COLO668 (cell line): ENCODE measurements around the gene DNMT1.

Experiments used
- DNase-seq: peaks from one replicate; lab custom pipeline; 2025; ENCODE audit not compliant: unreplicated experiment; lab: John Stamatoyannopoulos, UW

DNMT1 gene

DNA sequence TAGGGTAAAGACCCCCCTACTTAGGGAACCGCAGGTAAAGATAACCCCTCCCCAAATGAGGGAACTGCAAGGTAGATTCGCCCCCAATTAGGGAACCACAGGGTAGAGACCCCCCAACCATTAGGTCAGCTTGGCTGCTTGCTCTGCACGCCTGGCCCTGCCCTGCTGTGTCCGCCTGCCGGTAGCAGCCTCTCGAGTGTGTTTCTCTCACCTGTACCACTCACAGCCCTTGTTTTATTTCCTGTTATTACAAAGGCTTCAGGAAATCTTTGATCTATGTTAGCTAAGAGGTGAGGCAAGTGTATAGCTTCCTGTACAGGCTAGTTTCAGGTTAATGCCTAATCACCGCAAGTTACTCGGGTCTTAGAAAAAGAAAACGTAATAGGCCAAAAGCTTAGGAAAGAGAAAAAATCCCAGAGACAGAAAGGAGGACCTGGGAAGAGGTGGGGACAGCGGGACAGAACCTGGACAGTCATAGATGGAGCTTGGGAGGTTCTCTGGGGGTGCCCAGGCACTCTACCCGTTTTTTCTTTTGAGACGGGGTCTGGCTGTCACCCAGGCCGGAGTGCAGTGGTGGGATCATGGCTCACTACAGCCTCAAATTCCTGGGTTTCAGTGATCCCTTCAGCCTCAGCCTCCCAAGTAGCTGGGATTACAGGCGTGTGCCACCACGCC, 51.9 kb downstream of the DNMT1 start:
- no peak for DNase-seq

DNA sequence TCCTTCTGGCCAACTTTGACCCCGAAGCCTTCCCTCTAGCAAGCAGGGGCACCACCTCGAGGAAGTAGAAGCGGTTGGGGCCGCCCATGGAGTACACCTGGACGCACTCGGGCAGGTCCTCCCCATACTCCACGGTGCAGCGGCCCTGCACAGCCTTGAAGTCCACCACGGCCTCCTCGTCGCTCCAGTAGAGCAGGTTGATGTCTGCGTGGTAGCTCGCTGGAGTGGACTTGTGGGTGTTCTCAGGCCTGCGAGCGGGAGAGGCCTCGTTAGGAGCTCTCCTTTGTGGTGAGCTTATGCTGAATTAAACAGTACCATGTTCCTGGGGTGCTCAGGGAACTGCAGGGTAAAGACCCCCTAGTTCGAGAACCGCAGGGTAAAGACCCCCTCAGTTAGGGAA, 52.8 kb downstream of the DNMT1 start:
- DNase-seq: no peak

DNA sequence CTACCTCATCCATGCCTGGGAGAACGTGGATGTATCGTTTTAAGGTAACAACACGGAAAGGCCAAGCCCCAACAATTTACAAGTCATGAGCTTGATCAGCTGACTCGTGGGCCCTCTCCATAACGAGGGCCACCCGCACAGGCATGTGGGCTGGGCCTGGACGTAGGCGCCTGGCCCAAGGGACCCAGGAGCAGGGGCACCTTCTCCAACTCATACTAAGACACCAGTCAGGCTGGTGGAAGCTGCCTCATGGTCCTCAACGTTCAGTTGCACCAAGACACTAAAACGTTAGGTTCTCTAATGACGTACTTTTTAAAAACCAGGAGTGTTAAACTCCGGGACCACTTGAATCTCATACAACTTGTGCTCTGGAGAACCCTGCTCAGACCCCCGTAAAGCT, 53.3 kb downstream of the DNMT1 start:
- no peak for DNase-seq

DNA sequence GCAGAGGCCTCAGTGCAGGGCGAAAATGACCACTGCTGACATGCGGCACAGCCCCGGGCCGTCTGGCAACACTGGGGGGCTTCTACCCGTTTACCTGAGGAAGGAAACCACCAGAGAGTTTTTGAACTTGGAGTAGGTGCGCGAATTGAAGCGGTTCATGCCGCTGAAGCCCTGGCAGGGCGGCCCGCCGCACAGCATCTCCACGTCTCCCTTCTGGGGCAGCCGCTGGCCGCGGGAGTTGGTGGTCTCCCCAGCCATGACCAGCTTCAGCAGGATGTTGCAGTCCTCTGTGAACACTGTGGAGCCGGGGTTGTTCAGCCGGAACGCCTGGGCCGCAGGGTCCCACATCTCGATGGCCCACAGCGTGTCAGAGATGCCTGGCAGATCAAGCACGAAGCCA, 54.8 kb downstream of the DNMT1 start:
- DNase-seq: no peak

DNA sequence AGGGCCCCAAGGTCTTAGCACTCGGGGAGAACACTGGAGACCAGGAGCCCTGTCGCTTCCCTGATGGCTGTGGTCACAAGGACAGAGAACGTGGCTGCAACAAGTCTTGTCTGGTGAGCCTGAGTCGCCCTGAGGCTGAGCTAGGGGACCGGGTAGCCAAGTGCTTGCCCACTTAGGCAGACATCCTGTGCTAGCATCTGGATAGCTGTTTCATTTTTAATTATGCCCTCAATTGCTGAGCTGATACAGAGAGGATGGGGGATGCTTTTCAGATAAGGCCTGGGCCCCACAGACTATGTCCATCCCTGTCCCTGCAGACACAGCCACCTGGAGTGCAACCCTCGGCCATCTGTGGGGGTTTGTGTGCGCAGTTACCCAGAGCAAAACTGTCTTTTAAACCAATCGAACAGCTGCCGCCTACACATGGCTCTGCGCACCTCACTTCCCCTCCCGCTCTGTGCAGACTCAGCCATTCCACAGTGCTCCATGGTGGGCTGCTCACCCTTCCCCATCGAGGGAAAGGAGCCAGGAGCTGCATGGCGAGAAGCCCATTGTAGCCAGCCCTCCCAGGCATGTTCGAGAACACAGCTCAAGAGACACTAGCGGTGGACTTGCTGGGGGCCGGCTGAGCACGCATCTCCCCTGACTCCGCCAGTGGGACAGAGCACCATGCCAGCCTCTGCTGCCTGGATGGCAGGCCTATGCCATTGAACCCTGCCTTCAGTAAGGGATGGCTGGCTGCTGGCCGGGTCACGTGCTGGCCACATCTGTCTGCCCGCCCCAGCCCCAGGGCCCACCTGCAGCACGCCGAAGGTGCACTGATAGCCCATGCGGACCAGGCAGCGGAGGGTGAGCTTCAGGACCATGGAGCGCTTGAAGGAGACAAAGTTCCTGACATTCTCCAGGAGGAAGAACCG, 55.6 kb downstream of the DNMT1 start:
- DNase-seq: no peak

DNA sequence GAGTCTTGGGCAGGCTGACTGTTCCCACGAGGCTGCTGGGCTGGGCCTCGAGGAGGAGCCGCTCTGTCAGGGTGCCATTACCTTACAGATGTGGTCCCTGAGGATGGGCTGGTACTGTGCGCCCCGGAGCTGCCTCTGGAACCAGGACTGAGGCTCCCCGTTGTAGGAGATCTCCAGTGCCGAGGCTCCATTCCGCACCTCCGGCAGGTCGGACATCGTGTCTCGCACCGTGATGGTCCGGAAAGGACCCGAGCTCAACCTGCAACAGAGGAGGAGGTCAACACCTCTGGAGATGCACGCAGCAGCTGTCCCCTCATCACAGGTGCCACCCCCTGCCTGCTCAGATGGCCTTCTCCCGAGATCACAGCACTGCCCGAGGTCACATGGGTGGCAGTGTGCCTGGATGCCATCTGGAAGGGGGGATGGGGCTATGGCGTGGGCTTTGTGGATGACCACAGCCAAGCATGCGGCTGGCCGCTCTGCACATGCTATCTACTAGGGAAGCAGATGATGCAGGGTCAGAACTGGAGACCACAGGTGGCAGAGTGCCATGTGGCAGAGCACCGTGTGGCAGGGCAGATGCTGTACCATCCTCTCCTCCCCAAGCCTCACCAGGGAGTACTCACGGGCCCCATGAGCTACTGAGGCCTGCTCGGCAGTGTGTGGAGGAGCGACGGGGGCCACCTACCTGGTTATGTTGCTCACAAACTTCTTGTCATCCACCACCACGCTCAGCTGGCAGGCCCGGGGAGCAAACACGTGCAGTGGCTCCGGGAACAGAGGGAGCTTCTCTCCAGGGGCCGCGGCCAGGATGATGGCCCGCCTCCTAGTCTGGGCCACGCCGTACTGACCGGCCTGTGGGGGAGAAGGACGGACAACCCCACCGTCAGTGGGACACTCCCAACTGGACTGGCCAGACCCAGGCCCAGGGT, 56.7 kb downstream of the DNMT1 start:
- DNase-seq: no peak

DNA sequence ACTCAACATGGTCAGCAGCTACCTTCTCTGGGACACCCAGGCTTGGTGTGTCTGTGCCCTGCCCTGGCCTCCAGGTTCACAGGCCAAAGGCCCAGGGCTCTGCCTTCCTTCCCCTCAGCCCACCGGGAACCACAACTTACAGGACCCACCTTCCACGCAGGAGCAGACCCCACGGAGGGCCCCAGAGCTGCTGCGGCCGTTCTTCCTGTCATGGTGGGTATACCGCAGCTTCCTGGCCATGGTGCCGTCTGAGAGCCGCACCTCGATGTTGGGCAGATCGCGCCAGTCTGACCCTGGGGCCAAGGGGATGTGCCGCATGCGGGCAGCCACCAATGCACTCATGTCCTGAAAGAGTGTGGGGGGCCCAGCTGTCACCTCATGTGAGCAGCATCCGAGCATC, 57.8 kb downstream of the DNMT1 start:
- no peak for DNase-seq

DNA sequence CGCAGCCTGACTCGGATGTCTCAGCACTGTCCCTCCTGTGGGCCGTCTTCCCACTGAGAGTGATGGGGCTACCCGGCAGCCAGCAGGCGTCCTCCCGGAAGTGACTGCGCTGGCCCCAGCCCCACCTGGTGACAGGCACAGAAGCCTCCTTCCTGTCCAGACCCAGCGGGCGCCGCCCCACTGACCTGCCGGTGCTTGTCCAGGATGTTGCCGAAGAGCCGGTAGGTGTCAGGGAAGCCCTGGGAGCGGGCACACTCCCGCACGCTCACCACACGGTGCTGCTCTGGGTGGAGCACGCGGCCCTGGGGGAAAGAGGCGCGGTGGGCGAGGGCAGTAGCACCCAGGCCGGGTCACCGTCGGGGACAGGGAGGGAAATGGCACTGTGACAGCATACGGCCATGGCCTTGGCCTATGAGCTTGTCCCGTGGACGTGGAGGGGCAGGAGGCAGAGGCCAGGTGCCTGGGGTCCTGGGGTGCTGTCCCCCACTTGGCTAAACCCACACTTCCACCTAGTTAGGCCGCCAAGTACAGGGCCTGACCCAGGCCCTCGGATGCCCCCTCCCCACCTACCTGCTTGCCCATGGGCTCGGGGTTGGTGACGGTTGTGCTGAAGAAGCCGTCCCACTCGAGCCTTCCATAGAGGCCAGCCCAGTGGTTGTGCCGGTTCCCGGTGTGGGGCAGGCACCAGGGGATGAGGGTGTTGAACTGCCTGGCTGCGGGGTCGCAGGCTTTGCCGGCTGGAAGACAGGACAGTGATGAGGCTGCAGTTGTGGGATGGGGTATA, 59.0 kb downstream of the DNMT1 start:
- DNase-seq: no peak

DNA sequence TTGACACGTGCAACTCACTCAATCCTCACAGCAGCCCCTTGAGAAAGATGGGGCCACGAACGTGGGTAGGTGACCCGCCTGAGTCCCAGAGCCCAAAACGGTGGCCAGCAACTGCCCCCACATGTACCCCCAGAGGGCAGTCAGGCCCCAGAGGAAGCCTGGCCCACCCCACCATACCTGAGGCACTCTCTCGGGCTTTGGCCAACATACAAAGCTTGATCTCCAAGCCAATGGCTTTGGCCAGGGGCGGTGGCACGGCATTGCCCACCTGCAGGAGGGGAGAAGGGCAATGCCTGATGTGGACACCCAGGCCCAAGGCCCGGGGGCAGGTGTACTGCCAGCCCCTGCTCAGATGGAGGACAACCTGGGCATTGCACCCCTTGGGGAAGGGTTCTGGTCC, 60.7 kb downstream of the DNMT1 start:
- no peak for DNase-seq

DNA sequence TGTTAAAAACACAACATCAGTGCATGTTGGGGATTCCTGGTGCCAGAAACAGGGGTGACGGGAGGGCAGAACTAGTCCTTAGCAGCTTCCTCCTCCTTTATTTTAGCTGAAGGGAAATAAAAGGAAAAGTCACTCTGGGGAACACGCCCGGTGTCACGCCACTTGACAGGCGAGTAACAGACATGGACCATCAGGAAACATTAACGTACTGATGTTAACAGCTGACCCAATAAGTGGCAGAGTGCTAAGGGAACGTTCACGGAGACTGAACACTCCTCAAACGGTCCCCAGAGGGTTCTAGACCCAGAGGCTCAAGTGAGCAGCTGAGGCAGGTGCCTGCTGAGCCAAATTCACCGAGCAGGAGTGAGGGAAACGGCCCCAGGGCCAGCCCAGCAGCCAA, 61.2 kb downstream of the DNMT1 start:
- no peak for DNase-seq

DNA sequence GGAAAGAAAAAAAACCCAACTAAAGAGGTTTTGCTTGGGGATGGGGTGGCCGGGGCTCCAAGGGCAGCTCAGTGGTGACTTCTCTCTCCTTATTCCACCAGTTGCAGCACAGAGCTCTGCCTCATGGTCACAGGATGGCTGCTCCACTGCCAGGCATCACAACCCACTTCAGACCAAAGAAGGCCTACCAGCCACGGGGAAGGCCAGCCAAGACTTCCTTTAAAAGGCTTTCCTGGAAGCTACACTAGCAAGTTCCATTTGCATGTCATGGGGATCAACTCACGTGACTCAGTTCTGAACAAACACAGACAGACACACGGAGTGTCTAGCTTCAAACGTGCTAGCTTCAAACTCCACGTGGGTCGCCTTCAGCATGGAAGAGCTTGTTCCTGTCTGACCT, 61.8 kb downstream of the DNMT1 start:
- DNase-seq: no peak

DNA sequence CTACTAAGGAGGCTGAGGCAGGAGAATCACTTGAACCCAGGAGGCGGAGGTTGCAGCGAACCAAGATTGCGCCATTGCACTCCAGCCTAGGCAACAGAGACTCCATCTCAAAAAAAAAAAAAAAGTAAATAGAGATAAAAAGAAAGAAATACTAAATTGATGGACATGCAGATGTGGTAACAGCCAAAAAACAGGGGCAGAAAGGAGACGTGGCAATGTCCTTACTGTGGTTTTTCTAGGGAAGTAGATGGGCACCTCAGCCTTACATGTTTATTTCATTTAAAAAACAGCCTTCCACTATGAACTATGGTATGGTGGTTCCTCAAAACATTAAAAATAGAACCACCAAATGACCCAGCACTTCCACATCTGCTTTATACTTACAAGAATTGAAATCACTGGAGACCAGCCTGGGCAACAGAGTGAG, 68.5 kb downstream of the DNMT1 start:
- DNase-seq: no peak

DNA sequence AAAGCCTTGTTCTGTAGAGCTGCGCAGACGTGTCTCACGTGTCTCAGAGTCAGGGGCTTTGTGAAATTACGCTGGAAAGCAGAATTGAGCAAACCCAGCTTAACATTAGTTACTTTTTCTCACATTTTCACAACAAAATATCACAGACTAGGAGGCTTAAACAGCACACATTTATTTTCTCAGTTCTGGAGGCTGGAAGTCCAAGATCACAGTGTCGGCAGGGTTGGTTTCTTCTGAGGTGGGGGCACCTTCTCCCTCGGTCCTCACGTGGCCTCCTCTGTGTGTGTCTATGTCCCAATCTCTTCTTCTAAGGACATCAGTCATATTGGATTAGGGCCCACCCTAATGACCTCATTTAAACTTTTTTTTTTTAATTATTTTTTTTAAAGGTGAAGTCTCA, 70.3 kb downstream of the DNMT1 start:
- DNase-seq: no peak

DNA sequence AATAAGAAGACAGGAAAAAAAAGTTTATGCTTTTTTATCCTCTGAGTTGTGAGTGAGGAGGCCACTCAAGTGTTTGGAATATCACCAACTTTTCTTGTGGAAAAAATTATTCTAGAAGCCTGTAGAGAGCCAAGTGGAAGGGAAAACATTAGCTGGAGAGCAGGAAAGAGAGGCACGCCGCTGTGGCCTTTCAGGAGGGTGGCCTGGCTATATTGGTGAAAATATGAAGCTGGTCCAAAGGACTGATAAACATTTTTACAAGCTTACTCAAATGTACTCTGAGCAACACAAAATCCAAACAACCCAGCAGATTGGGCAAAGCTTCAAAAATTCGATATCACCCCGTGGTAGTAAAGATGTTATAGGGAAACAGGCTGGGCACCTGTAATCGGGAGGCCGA, 72.7 kb downstream of the DNMT1 start:
- no peak for DNase-seq

DNA sequence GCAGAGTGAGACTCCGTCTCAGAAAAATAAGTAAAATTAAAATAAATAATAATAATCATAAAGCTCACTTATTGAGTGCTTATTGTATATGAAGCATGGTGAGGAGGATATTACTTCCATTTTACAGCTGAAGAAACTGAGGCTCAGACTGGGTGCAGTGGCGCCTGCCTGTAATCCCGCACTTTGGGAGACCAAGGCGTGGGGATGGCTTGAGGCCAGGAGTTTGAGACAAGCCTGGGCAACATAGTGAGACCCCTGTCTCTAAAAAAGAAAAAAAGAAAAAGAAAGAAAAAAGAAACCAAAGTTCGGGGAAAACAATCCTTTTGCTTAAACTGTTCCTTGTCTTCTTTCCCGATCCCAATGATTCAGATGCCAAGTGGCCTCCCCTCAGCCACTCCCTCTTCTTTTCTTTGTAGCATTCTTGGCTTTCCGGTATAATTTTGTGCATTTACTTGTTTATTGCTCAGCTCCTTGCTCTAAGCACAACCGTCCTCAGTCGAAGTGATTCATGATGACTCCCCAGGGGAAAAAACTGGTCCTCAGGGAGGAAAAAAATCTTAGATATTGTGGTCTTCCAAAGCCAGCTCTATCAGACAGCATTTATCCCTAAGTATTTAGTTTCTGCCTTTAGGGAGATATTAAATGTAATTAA, 74.1 kb downstream of the DNMT1 start:
- no peak for DNase-seq

DNA sequence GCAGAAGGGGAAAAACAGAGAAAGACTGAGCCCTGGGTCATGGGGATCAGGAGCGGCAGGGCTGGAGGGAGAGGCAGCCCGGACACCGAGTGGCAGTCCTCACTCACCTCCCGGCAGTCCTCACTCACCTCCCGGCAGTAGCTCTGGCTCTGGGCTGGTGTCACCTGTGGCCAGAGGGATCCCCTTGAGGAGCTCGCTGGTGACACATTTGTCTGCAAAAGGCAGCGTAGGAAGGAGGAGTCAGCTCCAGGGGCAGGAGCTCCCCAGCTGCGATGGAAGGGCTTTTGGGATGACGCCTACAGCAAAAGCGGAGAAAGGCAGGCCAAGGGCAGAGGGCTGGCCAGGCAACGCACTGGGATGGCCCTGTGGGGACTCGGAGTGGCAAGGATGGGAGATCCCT, 75.8 kb downstream of the DNMT1 start:
- no peak for DNase-seq

DNA sequence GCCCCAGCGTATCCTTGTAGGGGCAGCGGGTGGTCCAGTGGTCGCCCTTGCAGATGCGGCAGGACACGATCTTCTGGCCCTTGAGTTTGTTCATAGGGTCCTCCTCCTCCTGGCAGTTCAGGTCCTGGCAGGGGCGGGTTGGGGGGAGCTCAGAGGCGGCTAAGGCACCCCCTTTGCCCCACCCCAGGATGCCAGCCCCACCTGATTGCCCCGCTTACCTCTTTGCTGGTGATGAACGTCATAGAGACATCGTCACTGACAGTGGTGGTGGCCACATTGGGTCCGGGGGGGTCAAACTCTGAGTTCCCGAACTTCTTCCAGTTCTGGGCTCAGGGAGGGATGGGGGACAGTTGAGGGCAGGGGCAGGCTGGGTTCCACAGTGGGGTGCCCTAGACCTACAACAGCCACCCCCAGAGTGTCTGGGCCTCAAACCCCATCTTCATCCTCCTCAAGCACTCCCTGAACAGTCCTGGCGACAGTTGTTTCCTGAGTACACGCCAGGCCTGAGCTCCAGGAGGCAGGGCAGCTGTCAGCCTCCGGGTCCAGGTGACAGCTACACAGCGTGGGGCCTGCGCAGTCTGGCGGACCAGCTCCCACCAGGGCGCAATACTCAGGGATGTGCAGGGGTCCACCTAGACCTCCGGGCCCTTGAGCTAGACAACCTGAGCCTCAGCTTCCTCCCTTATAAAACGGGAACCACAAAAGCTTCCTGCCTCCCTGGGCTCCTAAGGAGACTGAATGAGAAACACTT, 77.7 kb downstream of the DNMT1 start:
- no peak for DNase-seq

DNA sequence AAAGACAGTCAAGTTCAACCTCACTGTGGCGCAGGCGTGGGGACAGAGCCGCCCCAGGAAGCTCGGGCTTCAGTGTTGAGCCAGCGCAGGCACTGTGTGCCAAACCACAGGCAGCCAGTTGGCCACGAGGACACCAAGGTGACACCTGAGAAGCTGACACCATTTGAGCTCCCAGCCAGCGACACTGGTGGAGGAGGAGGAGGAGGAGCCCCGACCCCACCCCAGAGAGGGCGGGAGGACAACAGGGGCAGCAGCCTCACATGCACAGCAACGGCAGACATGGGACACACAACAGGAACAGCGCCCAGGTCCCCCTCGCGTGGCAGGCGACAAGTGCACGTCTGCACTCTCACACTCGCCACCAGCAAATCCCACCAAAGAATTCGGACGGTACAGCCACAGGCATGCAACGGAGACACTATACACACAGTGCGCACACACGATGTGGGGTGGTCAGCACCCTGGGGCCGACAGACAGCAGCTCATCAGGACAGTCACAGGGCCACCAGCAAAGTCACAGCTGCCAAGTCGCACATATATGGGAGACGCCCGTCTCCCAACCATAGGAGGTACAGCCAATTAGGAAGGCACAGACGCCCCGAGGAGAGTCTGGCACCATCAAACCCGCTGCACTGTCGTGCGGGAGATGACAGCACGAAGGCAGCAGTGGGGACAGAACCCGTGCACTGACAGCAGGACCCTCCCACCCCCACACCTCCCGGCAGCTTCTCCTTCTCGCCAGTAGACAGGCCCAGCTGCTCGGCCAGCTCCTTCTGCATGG, 78.5 kb downstream of the DNMT1 start:
- no peak for DNase-seq
